HL-60 (cell line): ENCODE results near the gene UFD1.

Experiments used
- GABPA ChIP-seq: IDR thresholded peaks from 2 replicates; pipeline ENCODE4 v1.6.1; 2012; ENCODE audit warnings: low read depth
- POLR2AphosphoS5 ChIP-seq: IDR thresholded peaks from 2 replicates; pipeline ENCODE4 v1.6.1; 2012; ENCODE audit warnings: low read depth
- SPI1 ChIP-seq: IDR thresholded peaks from 2 replicates; pipeline ENCODE4 v1.6.1; 2012; ENCODE audit warnings: low read depth, mild to moderate bottlenecking, borderline replicate concordance
- TF ChIP-seq, protein P1 (sequence below): IDR thresholded peaks from one replicate; pipeline ENCODE4 v1.5.1; 2011; ENCODE audit warnings: low read length, control low read depth, inconsistent platforms; ENCODE audit not compliant: insufficient read depth
- TF ChIP-seq, protein P2 (sequence below): IDR thresholded peaks from 2 replicates; pipeline ENCODE4 v1.6.1; 2012; ENCODE audit warnings: low read depth; ENCODE audit not compliant: insufficient replicate concordance

DNA sequence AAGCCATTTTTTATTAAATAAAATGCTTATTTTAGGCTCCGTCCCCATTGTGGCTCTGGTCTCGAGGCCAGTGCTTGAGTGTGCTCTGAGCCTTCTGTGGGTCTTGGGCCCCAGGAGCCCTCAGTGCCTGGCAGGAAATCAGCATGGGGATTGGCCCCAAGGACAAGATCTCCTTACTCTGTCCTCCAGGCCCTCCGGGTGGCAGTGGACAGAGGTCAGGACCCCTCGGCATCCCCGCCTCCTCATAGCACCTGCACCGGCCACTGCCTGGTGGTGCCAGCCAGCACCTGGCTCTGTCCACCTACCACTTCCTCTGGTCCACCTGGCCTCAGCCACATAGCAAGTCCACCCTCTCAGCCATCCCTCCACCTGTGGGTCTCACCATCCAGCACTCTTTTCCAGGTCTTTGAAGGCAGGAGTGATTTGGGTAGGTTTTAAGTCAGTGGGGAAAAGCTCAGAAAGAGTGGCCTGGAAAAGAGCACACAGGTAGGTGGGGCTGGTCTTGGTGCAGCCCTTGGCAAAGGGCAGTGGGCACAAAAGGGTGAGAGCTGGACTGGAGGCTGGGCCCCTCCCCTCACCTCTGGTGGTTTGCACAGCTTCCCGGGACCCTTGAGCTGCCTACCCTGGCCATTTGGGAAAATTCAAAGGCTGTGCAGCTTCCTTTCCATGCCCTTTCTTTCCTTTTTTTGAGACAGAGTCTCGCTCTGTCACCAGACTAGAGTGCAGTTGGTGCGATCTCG lies 41.7 kb upstream of the UFD1 start:
- no peak for TF ChIP-seq POLR2AphosphoS5
- TF ChIP-seq, protein P1, sequence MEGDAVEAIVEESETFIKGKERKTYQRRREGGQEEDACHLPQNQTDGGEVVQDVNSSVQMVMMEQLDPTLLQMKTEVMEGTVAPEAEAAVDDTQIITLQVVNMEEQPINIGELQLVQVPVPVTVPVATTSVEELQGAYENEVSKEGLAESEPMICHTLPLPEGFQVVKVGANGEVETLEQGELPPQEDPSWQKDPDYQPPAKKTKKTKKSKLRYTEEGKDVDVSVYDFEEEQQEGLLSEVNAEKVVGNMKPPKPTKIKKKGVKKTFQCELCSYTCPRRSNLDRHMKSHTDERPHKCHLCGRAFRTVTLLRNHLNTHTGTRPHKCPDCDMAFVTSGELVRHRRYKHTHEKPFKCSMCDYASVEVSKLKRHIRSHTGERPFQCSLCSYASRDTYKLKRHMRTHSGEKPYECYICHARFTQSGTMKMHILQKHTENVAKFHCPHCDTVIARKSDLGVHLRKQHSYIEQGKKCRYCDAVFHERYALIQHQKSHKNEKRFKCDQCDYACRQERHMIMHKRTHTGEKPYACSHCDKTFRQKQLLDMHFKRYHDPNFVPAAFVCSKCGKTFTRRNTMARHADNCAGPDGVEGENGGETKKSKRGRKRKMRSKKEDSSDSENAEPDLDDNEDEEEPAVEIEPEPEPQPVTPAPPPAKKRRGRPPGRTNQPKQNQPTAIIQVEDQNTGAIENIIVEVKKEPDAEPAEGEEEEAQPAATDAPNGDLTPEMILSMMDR, result no peak
- no peak for TF ChIP-seq GABPA
- TF ChIP-seq, protein P2, sequence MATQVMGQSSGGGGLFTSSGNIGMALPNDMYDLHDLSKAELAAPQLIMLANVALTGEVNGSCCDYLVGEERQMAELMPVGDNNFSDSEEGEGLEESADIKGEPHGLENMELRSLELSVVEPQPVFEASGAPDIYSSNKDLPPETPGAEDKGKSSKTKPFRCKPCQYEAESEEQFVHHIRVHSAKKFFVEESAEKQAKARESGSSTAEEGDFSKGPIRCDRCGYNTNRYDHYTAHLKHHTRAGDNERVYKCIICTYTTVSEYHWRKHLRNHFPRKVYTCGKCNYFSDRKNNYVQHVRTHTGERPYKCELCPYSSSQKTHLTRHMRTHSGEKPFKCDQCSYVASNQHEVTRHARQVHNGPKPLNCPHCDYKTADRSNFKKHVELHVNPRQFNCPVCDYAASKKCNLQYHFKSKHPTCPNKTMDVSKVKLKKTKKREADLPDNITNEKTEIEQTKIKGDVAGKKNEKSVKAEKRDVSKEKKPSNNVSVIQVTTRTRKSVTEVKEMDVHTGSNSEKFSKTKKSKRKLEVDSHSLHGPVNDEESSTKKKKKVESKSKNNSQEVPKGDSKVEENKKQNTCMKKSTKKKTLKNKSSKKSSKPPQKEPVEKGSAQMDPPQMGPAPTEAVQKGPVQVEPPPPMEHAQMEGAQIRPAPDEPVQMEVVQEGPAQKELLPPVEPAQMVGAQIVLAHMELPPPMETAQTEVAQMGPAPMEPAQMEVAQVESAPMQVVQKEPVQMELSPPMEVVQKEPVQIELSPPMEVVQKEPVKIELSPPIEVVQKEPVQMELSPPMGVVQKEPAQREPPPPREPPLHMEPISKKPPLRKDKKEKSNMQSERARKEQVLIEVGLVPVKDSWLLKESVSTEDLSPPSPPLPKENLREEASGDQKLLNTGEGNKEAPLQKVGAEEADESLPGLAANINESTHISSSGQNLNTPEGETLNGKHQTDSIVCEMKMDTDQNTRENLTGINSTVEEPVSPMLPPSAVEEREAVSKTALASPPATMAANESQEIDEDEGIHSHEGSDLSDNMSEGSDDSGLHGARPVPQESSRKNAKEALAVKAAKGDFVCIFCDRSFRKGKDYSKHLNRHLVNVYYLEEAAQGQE, result no peak
- TF ChIP-seq SPI1, result no peak
